Parathyroid adenoma (tissue), 2 donors: ENCODE results near the gene CERT1.
"Not testable (repeated sequence)": the region's sequence is repeated elsewhere in the genome, so short reads cannot be mapped to it uniquely, and the experiment has no call there.

Source experiments
- H2AFZ ChIP-seq: fragments of 300-600 bp; sonication (generic); one replicate; pipeline ENCODE4 v1.7.0; 2017; ENCODE audit warnings: antibody characterized with exemption, mild to moderate bottlenecking
- H3K27ac ChIP-seq: fragments of 300-600 bp; sonication (generic); one replicate; pipeline ENCODE4 v1.7.0; 2017
- H3K27me3 ChIP-seq: fragments of 300-600 bp; sonication (generic); one replicate; pipeline ENCODE4 v1.7.0; 2017; ENCODE audit warnings: low read length; ENCODE audit not compliant: control insufficient read depth, insufficient read depth
- H3K36me3 ChIP-seq: fragments of 300-600 bp; sonication (generic); one replicate; pipeline ENCODE4 v1.7.0; 2017; ENCODE audit warnings: low read length; ENCODE audit not compliant: control insufficient read depth, insufficient read depth
- H3K4me1 ChIP-seq: fragments of 300-600 bp; sonication (generic); one replicate; pipeline ENCODE4 v1.7.0; 2017; ENCODE audit warnings: control low read depth
- H3K4me2 ChIP-seq: fragments of 300-600 bp; sonication (generic); one replicate; pipeline ENCODE4 v1.7.0; 2017; ENCODE audit warnings: low read length
- H3K4me3 ChIP-seq: fragments of 300-600 bp; sonication (generic); one replicate; pipeline ENCODE4 v1.7.0; 2017; ENCODE audit warnings: low read depth, low read length
- H3K79me2 ChIP-seq: fragments of 300-600 bp; sonication (generic); one replicate; pipeline ENCODE4 v1.7.0; 2017; ENCODE audit warnings: control low read depth
- H3K9ac ChIP-seq: fragments of 300-600 bp; sonication (generic); one replicate; pipeline ENCODE4 v1.7.0; 2017; ENCODE audit warnings: mild to moderate bottlenecking
- H3K9me3 ChIP-seq: fragments of 300-600 bp; sonication (generic); one replicate; pipeline ENCODE4 v1.7.0; 2017; ENCODE audit warnings: low read length; ENCODE audit not compliant: control insufficient read depth
- TF ChIP-seq, protein P1 (sequence below): fragments of 300-600 bp; sonication (generic); IDR thresholded peaks from one replicate; pipeline ENCODE4 v1.7.0; 2017; ENCODE audit warnings: antibody characterized with exemption, mild to moderate bottlenecking
- donor health status: primary hyperparathyroidism.

CERT1 gene, protein sequence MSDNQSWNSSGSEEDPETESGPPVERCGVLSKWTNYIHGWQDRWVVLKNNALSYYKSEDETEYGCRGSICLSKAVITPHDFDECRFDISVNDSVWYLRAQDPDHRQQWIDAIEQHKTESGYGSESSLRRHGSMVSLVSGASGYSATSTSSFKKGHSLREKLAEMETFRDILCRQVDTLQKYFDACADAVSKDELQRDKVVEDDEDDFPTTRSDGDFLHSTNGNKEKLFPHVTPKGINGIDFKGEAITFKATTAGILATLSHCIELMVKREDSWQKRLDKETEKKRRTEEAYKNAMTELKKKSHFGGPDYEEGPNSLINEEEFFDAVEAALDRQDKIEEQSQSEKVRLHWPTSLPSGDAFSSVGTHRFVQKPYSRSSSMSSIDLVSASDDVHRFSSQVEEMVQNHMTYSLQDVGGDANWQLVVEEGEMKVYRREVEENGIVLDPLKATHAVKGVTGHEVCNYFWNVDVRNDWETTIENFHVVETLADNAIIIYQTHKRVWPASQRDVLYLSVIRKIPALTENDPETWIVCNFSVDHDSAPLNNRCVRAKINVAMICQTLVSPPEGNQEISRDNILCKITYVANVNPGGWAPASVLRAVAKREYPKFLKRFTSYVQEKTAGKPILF

DNA sequence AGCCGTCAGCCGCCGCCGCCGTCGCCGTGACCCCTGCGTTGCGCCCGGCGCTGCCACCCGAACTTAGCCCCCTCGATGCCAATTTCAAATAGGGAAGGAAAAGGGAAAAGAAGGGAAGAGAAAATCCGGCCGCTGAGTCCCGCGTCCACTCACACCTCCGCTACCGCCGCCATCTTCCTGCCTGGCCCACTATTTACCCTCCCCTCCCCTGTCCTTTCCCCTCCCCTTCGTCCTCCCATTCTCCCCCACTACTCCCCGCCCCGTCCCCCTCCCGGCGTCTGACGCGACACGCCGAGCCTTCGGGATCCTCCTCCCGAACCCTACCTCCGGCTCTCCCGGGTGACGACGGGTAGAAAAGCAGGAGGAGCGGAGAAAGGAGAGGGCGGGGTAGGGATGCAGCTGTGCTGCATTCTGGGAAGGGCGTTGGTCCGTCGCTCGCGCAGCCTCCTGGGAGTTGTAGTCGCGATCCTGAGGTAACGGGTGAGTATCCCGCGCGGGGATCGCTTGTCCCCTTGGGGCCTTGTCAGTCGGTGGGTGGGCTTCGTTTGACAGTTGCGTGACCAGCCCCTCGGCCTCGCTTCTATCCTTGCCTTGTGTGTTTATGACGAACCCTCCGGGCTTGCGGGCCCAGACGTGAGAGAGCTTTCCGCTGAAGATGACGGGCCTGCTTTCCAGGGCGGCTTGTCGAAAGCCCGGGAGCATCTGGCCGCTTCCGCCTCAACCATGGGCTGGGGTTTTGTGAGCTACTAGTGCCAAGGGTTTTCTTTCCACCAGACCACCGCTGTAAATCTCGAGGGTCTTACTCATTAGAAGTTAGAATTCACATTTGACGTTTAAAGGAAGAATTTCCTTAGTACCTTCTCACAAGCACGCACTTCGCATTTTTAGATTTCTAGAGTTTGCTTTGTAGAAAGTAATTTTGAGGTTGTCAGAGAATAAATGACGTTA, at the start of gene CERT1, which contains the start of gene POLK:
CERT1 (minus strand) TSS at position 195 of the 948 bp plus-strand sequence. CDS start 422 bp downstream, outside the sequence.
POLK (plus strand) TSS at position 457 of the 948 bp plus-strand sequence.
- H3K9me3 ChIP-seq: no peaks in the 10 kb centered on the region
- H3K9ac ChIP-seq: peak within 1 kb of the TSS; percentile 90
- peak within 1 kb of the TSS; percentile 89 for H3K27ac ChIP-seq
- H3K27me3 ChIP-seq: no peaks in the 10 kb centered on the region
- H2AFZ ChIP-seq: peak within 1 kb of the TSS; percentile 96
- peak within 1 kb of the TSS; percentile 94 for H3K4me3 ChIP-seq
- H3K4me2 ChIP-seq: peak within 1 kb of the TSS; percentile 83
- H3K79me2 ChIP-seq: peaks cover 67% of the 10 kb centered on the region
- no peaks in the 10 kb centered on the region for H3K36me3 ChIP-seq
- peaks cover 13% of the 10 kb centered on the region for H3K4me1 ChIP-seq
- TF ChIP-seq, protein P1, sequence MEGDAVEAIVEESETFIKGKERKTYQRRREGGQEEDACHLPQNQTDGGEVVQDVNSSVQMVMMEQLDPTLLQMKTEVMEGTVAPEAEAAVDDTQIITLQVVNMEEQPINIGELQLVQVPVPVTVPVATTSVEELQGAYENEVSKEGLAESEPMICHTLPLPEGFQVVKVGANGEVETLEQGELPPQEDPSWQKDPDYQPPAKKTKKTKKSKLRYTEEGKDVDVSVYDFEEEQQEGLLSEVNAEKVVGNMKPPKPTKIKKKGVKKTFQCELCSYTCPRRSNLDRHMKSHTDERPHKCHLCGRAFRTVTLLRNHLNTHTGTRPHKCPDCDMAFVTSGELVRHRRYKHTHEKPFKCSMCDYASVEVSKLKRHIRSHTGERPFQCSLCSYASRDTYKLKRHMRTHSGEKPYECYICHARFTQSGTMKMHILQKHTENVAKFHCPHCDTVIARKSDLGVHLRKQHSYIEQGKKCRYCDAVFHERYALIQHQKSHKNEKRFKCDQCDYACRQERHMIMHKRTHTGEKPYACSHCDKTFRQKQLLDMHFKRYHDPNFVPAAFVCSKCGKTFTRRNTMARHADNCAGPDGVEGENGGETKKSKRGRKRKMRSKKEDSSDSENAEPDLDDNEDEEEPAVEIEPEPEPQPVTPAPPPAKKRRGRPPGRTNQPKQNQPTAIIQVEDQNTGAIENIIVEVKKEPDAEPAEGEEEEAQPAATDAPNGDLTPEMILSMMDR: no peak

DNA sequence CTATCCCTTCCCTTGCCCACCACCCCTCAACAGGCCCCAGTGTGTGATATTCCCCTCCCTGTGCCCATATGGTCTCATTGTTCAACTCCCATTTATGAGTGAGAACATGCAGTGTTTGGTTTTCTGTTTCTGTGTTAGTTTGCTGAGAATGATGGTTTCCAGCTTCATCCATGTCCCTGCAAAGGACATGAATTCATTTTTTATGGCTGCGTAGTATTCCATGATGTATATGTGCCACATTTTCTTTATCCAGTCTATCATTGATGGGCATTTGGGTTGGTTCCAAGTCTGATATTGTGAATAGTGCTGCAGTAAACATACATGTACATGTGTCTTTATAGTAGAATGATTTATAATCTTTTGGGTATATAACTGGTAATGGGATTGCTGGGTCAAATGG, 49.2 kb upstream of the CERT1 start:
- not testable (repeated sequence) for H3K27me3 ChIP-seq, H3K27ac ChIP-seq, H3K4me1 ChIP-seq, H3K9ac ChIP-seq, H3K4me3 ChIP-seq, H3K36me3 ChIP-seq, H2AFZ ChIP-seq, H3K9me3 ChIP-seq, H3K4me2 ChIP-seq
- peaks cover 49% of the 10 kb centered on the region for H3K79me2 ChIP-seq

DNA sequence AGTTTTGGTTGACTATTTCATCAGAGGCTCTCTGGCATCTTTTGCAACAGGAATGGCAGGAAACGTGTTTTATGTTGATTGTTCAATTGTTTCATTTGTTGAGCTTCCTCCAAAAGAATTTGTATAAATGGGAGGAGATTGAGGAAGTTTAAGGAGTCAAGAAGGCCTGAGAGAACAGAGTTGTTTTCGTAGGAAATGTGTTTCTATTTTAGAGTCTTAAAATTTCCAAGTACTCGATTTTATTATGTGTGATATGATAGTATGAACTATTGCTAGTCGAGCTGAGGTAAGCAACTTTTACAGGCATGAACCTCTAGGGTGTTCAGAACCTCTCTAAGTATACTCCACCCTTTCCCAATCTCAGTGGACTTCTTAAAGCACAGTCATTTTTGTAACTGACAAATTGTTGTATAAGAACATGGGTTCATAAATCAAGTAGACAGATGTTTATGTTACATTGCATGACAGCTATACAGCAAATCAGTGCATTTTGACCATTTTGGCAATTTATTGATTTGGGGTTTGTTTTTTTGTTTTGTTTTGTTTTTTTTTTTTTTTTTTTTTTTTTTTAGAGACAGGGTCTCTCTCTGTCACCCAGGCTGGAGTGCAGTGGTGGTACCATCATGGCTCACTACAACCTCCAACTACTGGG, 47.7 kb upstream of the CERT1 start:
- Histone ChIP-seq H3K9ac (no peak overlapping the region), H3K27me3 (no peaks in the 10 kb centered on the region), H3K4me2 (no peak overlapping the region), H3K4me1 (no peaks in the 10 kb centered on the region), H3K36me3 (no peaks in the 10 kb centered on the region), H3K9me3 (peaks cover 4% of the 10 kb centered on the region), H3K79me2 (peaks cover 36% of the 10 kb centered on the region), H2AFZ (no peak overlapping the region), H3K4me3 (no peak overlapping the region), H3K27ac (no peak overlapping the region)
- TF ChIP-seq, protein P1: no peak

DNA sequence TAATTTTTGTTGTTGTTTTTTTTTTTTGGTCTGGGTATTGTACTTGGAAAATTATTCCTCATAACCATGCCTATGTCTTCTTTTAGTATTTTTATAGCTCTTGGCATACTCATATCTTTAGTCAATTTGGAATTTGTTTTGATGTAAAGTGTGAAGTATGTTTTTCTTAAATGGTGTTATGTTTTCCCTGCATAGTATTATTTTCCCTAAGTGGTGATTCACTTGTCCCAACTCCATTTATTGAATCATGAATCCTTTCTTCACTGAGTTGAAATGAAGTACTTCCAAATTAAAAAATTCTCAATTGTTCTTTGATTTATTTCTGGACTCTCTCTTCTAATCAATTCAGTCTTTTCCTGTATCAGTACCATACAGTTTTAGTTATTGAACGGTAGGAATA, 46.8 kb upstream of the CERT1 start:
- Histone ChIP-seq H3K4me3 (no peak overlapping the region), H3K4me2 (no peak overlapping the region), H3K79me2 (peaks cover 27% of the 10 kb centered on the region), H3K27me3 (no peaks in the 10 kb centered on the region), H3K4me1 (peaks cover 2% of the 10 kb centered on the region), H3K36me3 (no peaks in the 10 kb centered on the region), H3K9me3 (peaks cover 4% of the 10 kb centered on the region), H2AFZ (no peak overlapping the region), H3K27ac (no peak overlapping the region), H3K9ac (no peak overlapping the region)
- TF ChIP-seq, protein P1: no peak
